Gastroesophageal sphincter (tissue), 3 donors: ENCODE data around the gene PDE4C.

Source experiments
- EP300 ChIP-seq: sonication (generic); formaldehyde crosslinking; IDR thresholded peaks from one replicate; pipeline ENCODE4 v1.6.1; 2017; ENCODE audit warnings: antibody characterized with exemption, mild to moderate bottlenecking
- POLR2A ChIP-seq, 2 donors: fragments of 450-650 bp; IDR thresholded peaks; one replicate each; pipeline ENCODE4 v1.6.1; 2017; ENCODE audit warnings: antibody characterized with exemption in 2 of 2, mild to moderate bottlenecking in 2 of 2, moderate library complexity in 1 of 2
- POLR2AphosphoS5 ChIP-seq: sonication (generic); formaldehyde crosslinking; IDR thresholded peaks from one replicate; pipeline ENCODE4 v1.6.1; 2017; ENCODE audit warnings: antibody characterized with exemption
- TF ChIP-seq, protein P1 (sequence below), 4 experiments: fragments of 200-600 bp in 2 of 4; fragments of 450-650 bp in 2 of 4; sonication (generic) in 1 of 4; IDR thresholded peaks; one replicate each; pipeline ENCODE4 v1.5.1; 2017 to 2019; ENCODE audit warnings: antibody characterized with exemption in 4 of 4, mild to moderate bottlenecking in 2 of 4, moderate library complexity in 2 of 4

DNA sequence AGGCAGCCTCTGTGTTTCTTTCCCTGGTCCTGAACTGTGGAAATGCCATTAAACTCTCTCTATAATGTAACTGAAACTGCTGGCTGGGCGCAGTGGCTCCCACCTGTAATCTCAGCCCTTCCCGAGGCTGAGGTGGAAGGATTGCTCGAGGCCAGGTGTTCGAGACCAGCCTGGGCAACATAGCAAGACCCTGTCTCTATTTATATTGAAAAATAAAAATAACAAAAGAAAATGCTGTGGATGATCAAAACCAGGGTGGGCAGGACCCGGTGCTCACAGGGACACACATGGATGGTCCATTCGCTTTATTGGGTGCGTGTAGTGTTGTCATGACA lies 29.8 kb downstream of the PDE4C start:
- TF ChIP-seq, protein P1, sequence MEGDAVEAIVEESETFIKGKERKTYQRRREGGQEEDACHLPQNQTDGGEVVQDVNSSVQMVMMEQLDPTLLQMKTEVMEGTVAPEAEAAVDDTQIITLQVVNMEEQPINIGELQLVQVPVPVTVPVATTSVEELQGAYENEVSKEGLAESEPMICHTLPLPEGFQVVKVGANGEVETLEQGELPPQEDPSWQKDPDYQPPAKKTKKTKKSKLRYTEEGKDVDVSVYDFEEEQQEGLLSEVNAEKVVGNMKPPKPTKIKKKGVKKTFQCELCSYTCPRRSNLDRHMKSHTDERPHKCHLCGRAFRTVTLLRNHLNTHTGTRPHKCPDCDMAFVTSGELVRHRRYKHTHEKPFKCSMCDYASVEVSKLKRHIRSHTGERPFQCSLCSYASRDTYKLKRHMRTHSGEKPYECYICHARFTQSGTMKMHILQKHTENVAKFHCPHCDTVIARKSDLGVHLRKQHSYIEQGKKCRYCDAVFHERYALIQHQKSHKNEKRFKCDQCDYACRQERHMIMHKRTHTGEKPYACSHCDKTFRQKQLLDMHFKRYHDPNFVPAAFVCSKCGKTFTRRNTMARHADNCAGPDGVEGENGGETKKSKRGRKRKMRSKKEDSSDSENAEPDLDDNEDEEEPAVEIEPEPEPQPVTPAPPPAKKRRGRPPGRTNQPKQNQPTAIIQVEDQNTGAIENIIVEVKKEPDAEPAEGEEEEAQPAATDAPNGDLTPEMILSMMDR (IDR thresholded peaks at IDR 0.05): no peak
- TF ChIP-seq EP300 (no peak), POLR2AphosphoS5 (no peak), POLR2A (IDR thresholded peaks at IDR 0.05) (no peak)
